Lower leg skin (tissue), 3 donors: Measurements from ENCODE around the gene PITPNM3.

ENCODE experiments used
- CTCF ChIP-seq, 3 donors: fragments of 450-650 bp; IDR thresholded peaks; one replicate each; pipeline ENCODE4 v1.5.1; 2016; ENCODE audit warnings: antibody characterized with exemption in 3 of 3, mild to moderate bottlenecking in 3 of 3, moderate library complexity in 2 of 3
- POLR2A ChIP-seq, 2 donors: fragments of 450-650 bp; IDR thresholded peaks; one replicate each; pipeline ENCODE4 v1.6.1; 2016 to 2017; ENCODE audit warnings: antibody characterized with exemption in 2 of 2, mild to moderate bottlenecking in 1 of 2, moderate library complexity in 1 of 2

DNA sequence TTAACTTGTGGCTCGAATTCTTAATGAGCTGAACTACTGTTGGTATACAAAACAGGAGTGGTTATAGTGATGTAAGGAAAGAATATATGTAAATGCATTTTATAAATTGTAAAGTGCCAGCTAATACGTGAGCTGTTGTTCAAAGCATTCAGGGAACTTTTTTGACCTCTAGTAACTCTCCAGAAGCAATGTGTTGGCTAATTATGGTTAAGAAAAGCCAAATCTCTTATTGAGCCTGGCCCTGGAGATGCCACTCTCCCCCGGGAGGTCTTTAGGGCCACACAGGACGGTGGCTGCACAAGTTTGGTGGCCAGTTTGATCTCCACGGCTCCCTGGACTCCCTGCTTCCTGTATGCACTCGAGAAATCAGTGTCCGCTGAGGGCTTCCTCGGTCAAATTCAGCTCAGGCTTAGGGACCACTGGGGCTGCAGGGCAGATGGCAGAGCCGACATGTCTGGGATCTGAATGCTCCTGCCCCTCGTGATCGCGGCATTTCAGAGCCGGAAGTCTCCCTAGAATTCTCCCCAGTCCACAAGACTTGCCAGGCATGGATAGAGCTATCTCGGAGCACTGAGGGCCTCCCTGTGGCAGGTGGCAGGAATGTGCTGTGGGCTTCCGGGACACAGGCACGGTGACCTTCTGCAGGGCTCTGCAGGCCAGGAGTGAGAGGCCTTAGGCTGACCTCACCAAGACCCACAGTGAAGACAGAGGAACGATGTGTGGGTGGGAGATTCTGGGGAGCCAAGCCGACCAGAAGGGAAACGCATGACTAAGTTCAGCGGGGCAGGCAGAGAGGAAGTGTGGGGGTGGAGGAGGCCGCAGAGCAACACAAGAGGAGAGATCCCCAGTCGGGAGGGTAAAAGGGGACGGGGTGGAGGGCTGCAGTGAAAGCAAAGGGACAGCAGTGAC is 18.6 kb upstream of the PITPNM3 start:
- TF ChIP-seq POLR2A (IDR thresholded peaks at IDR 0.05) (no peak), CTCF (IDR thresholded peaks at IDR 0.05) (no peak)
